Measurements from ENCODE around the gene RANGAP1.

Gene RANGAP1

DNA sequence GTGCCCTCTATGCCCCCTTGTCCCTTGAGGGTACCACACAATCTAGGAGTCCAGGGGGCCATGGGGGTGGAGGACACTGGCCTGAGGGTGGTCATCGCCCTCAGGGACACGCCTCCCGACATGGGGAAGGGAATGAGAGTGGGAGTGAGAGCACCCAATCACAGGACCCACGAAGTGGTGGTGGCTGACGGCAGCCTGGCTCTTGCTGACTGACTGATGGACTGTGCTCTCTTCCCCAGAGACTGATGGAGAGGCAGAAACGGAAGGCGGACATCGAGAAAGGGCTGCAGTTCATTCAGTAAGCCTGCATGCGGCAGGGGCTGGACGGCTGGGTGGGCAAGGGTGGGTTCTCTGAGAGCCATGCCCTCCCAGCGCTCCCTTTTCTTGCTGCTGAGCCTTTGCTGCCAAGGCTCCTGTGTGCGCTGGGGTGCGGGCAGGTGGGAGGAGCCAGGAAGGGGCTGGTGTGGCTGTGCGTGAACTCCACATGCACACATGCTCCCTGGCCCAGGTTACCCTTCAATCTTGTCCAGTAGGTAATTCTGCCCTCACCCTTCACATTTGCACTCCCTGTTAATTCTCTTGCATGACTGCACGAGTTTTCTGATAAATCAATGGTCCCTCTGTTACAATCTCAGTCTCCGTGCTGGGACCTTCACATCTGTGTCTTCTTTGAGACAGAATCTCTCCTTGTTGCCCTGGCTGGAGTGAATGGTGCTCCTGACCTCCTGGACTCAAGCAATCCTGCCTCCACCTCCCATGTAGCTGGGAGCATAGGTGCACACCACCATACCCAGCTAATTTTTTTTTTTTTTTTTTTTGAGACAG, 34.6 kb upstream of the RANGAP1 start:
- Histone ChIP-seq H3K36me3 (ENCODE audit: control insufficient read depth in 2 of 2, insufficient read depth in 2 of 2, low read length in 2 of 2) (peaks cover 15 to 24% of the 10 kb centered on the region in 2 donors), H3K27me3 (ENCODE audit: control insufficient read depth in 2 of 2, insufficient read depth in 2 of 2, low read length in 2 of 2) (no peaks in the 10 kb centered on the region), H3K9me3 (ENCODE audit: control insufficient read depth in 2 of 2, low read length in 2 of 2) (no peaks in the 10 kb centered on the region), H3K4me1 (ENCODE audit: control insufficient read depth in 2 of 2, insufficient read depth in 2 of 2, low read length in 2 of 2) (no peaks in the 10 kb centered on the region), H3K9ac (ENCODE audit: low read depth in 1 of 2, low read length in 2 of 2) (no peak overlapping the region), H3K27ac (ENCODE audit: low read depth in 2 of 2, low read length in 2 of 2) (no peak overlapping the region), H3K4me3 (ENCODE audit: low read length in 2 of 2) (no peak overlapping the region)

DNA sequence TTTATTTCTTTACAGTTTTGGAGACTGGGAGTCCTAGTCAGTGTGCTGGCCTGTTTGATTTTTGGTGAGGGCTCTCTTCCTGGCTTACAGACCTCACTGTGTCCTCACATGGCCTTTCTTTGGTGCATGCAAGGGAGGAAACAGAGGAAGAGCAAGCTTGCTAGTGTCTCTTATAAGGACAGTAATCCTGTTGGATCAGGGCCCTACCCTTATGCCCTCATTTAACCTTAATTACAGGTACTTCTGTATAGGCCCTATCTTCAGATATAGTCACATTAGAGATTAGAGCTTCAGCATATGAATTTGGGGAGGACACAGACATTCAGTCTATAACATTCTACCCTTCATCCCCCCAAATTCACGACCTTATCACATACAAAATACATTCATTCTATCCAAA, 29.6 kb upstream of the RANGAP1 start:
- Histone ChIP-seq H3K36me3 (ENCODE audit: control insufficient read depth in 2 of 2, insufficient read depth in 2 of 2, low read length in 2 of 2) (peaks cover 0 to 10% of the 10 kb centered on the region in 2 donors), H3K9ac (ENCODE audit: low read depth in 1 of 2, low read length in 2 of 2) (no peak overlapping the region), H3K4me1 (ENCODE audit: control insufficient read depth in 2 of 2, insufficient read depth in 2 of 2, low read length in 2 of 2) (no peaks in the 10 kb centered on the region), H3K4me3 (ENCODE audit: low read length in 2 of 2) (no peak overlapping the region), H3K27me3 (ENCODE audit: control insufficient read depth in 2 of 2, insufficient read depth in 2 of 2, low read length in 2 of 2) (no peaks in the 10 kb centered on the region), H3K9me3 (ENCODE audit: control insufficient read depth in 2 of 2, low read length in 2 of 2) (no peaks in the 10 kb centered on the region), H3K27ac (ENCODE audit: low read depth in 2 of 2, low read length in 2 of 2) (no peak overlapping the region)

DNA sequence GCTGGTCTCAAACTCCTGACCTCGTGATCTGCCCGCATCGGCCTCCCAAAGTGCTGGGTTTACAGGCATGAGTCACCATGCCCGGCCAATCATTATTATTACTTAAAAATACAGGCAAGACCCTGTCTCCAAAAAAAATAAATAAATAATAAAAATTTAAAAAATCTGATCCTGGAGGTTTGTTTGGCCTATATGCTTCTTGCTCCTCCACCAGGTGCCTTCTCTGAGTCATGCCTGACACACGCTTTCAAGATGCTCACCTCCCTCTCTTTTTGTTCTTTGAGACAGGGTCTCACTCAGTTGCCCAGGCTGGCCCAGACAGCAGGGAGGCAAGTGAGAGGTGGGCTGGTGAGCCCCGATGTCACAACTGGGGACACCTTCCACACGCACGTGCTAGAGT, 28.8 kb upstream of the RANGAP1 start:
- Histone ChIP-seq H3K4me3 (ENCODE audit: low read length in 2 of 2) (no peak overlapping the region), H3K27me3 (ENCODE audit: control insufficient read depth in 2 of 2, insufficient read depth in 2 of 2, low read length in 2 of 2) (no peaks in the 10 kb centered on the region), H3K9ac (ENCODE audit: low read depth in 1 of 2, low read length in 2 of 2) (no peak overlapping the region), H3K36me3 (ENCODE audit: control insufficient read depth in 2 of 2, insufficient read depth in 2 of 2, low read length in 2 of 2) (peaks cover 0 to 9% of the 10 kb centered on the region in 2 donors), H3K9me3 (ENCODE audit: control insufficient read depth in 2 of 2, low read length in 2 of 2) (no peaks in the 10 kb centered on the region), H3K27ac (ENCODE audit: low read depth in 2 of 2, low read length in 2 of 2) (no peak overlapping the region), H3K4me1 (ENCODE audit: control insufficient read depth in 2 of 2, insufficient read depth in 2 of 2, low read length in 2 of 2) (no peaks in the 10 kb centered on the region)

DNA sequence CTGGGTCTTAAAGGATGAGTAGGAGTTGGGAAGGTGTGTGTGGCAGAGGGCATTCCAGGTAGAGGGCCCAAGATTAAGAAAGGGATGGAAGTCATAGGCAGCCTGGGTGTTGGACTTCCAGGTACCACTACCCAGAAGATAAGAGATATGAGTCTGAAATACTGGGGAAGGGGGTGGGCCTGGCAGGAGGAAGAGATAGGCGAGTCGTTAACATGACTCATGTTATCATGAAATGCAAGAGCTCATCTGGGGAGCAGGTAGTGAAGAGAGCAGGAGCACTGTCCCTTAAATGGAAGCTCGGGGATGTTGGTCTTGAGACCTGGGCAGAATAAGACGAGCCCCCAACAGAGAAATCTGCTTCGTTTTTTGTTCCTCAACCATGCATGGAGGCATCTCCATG, 25.5 kb upstream of the RANGAP1 start:
- no peak overlapping the region for H3K27ac ChIP-seq (ENCODE audit: low read depth in 2 of 2, low read length in 2 of 2)
- H3K4me1 ChIP-seq (ENCODE audit: control insufficient read depth in 2 of 2, insufficient read depth in 2 of 2, low read length in 2 of 2): peaks cover 0 to 7% of the 10 kb centered on the region in 2 donors
- no peak overlapping the region for H3K4me3 ChIP-seq (ENCODE audit: low read length in 2 of 2)
- no peak overlapping the region for H3K9ac ChIP-seq (ENCODE audit: low read depth in 1 of 2, low read length in 2 of 2)
- peaks cover 0 to 15% of the 10 kb centered on the region in 2 donors for H3K36me3 ChIP-seq (ENCODE audit: control insufficient read depth in 2 of 2, insufficient read depth in 2 of 2, low read length in 2 of 2)
- no peaks in the 10 kb centered on the region for H3K9me3 ChIP-seq (ENCODE audit: control insufficient read depth in 2 of 2, low read length in 2 of 2)
- H3K27me3 ChIP-seq (ENCODE audit: control insufficient read depth in 2 of 2, insufficient read depth in 2 of 2, low read length in 2 of 2): no peaks in the 10 kb centered on the region

DNA sequence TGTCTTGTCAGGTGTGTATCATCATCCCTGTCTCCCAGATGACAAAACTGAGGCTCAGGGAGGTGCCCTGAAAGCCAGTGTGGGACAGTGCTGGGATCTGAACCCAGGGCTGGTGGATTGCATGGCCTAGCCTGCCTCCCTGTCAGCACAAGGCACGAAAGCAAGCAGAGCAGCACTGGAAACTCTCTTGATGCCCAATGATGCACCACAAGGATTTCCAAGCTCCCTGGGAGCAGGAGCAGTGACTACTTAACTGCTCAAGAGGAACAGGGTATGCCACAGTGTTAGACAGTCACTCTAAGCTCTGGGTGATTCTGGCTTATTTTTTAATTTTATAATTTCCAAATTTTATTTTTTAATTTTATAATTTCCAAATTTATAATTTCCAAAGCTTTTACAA, 24.3 kb upstream of the RANGAP1 start:
- Histone ChIP-seq H3K27ac (ENCODE audit: low read depth in 2 of 2, low read length in 2 of 2) (no peak overlapping the region), H3K9ac (ENCODE audit: low read depth in 1 of 2, low read length in 2 of 2) (no peak overlapping the region), H3K4me3 (ENCODE audit: low read length in 2 of 2) (no peak overlapping the region), H3K36me3 (ENCODE audit: control insufficient read depth in 2 of 2, insufficient read depth in 2 of 2, low read length in 2 of 2) (peaks cover 0 to 13% of the 10 kb centered on the region in 2 donors), H3K4me1 (ENCODE audit: control insufficient read depth in 2 of 2, insufficient read depth in 2 of 2, low read length in 2 of 2) (peaks cover 0 to 9% of the 10 kb centered on the region in 2 donors), H3K9me3 (ENCODE audit: control insufficient read depth in 2 of 2, low read length in 2 of 2) (no peaks in the 10 kb centered on the region), H3K27me3 (ENCODE audit: control insufficient read depth in 2 of 2, insufficient read depth in 2 of 2, low read length in 2 of 2) (no peaks in the 10 kb centered on the region)

DNA sequence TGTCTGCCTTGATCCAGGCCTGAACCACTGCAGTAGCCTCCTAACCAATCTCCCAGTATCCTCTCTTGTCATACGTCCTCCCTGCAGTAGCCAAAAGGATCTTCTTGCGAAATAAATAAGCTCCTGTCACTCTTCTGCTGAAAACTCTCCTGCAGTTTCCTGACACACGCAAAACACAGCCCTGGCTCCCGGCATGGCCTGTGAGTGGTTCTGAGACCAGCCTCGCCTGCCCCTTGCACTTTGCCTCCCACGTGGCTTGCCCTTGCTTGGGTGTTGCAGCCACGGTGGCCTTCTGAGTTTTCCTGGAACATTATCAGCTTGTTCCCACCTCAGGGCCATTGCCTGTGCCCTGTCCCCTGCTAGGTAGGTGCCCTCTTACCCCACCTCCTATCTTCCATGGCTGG, 22.6 kb upstream of the RANGAP1 start:
- no peak overlapping the region for H3K9ac ChIP-seq (ENCODE audit: low read depth in 1 of 2, low read length in 2 of 2)
- H3K9me3 ChIP-seq (ENCODE audit: control insufficient read depth in 2 of 2, low read length in 2 of 2): no peaks in the 10 kb centered on the region
- H3K36me3 ChIP-seq (ENCODE audit: control insufficient read depth in 2 of 2, insufficient read depth in 2 of 2, low read length in 2 of 2): peaks cover 0 to 9% of the 10 kb centered on the region in 2 donors
- H3K27ac ChIP-seq (ENCODE audit: low read depth in 2 of 2, low read length in 2 of 2): peak overlapping the region in 1 of 2 donors; percentile 28
- peaks cover 0 to 9% of the 10 kb centered on the region in 2 donors for H3K4me1 ChIP-seq (ENCODE audit: control insufficient read depth in 2 of 2, insufficient read depth in 2 of 2, low read length in 2 of 2)
- no peaks in the 10 kb centered on the region for H3K27me3 ChIP-seq (ENCODE audit: control insufficient read depth in 2 of 2, insufficient read depth in 2 of 2, low read length in 2 of 2)
- no peak overlapping the region for H3K4me3 ChIP-seq (ENCODE audit: low read length in 2 of 2)

DNA sequence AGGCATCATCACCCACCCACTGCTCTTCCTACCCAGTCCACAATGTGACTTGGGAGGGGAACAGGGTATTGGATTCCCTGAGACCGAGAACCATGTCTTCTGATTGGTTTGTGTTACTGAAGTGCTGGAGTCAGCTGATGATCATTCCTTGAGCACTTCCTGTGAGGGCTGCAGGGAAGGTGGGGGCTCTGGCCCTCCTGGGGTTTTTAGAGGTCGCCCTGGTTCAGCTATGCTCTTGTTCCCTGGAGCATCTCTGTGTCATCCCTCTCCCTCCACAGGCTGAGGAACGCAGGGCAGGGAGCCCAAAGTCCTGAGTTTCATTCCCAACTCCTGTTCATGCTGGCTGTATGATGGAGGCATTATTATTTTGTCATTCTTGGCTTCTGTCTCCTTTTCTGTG, 22.1 kb upstream of the RANGAP1 start:
- Histone ChIP-seq H3K4me3 (ENCODE audit: low read length in 2 of 2) (no peak overlapping the region), H3K27me3 (ENCODE audit: control insufficient read depth in 2 of 2, insufficient read depth in 2 of 2, low read length in 2 of 2) (no peaks in the 10 kb centered on the region), H3K27ac (ENCODE audit: low read depth in 2 of 2, low read length in 2 of 2) (peak overlapping the region in 1 of 2 donors; percentile 28), H3K9me3 (ENCODE audit: control insufficient read depth in 2 of 2, low read length in 2 of 2) (no peaks in the 10 kb centered on the region), H3K9ac (ENCODE audit: low read depth in 1 of 2, low read length in 2 of 2) (no peak overlapping the region), H3K4me1 (ENCODE audit: control insufficient read depth in 2 of 2, insufficient read depth in 2 of 2, low read length in 2 of 2) (peaks cover under 1 to 11% of the 10 kb centered on the region in 2 donors), H3K36me3 (ENCODE audit: control insufficient read depth in 2 of 2, insufficient read depth in 2 of 2, low read length in 2 of 2) (peaks cover 0 to 9% of the 10 kb centered on the region in 2 donors)

DNA sequence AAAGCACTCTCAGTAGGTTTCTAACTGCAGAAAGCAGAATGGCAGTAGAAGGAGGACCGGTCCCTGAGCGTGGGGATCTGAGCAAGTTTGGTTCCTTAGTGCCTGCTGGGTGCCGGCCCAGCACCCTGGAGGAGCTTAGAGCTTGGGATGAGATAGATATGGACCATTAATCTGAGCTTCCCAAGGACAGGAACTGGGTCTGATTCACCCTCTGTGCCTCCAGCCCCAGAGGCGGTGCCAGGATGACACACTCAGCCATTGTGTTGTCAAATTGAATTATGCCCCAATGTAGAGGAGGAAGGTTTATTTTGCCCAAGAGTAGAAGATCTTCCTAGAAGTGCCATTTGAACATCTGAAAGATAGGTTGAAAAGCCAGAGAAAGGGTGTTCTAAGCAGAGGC, 19.7 kb upstream of the RANGAP1 start:
- Histone ChIP-seq H3K27me3 (ENCODE audit: control insufficient read depth in 2 of 2, insufficient read depth in 2 of 2, low read length in 2 of 2) (no peaks in the 10 kb centered on the region), H3K36me3 (ENCODE audit: control insufficient read depth in 2 of 2, insufficient read depth in 2 of 2, low read length in 2 of 2) (peaks cover 0 to 9% of the 10 kb centered on the region in 2 donors), H3K9ac (ENCODE audit: low read depth in 1 of 2, low read length in 2 of 2) (no peak overlapping the region), H3K27ac (ENCODE audit: low read depth in 2 of 2, low read length in 2 of 2) (no peak overlapping the region), H3K9me3 (ENCODE audit: control insufficient read depth in 2 of 2, low read length in 2 of 2) (no peaks in the 10 kb centered on the region), H3K4me3 (ENCODE audit: low read length in 2 of 2) (no peak overlapping the region), H3K4me1 (ENCODE audit: control insufficient read depth in 2 of 2, insufficient read depth in 2 of 2, low read length in 2 of 2) (peaks cover 7 to 16% of the 10 kb centered on the region in 2 donors)

DNA sequence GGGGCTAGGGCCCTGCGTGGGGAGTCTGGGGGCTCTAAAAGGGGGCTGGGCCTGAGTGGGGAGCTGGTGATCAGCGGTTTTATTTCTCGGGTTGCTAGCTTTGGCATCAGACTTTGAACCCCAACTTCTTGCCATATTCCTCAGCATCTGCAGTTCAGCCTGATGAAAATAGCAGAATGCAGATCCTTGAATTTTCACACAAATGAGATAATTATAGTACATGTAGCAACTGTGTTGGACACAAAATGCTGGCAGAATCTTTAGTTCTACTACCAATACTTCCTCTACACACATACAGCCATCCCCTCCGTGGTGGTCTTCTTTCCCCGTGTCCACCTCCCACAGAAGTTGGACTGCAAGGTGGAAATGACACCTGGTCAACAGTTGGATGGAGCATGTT, 16.8 kb upstream of the RANGAP1 start:
- Histone ChIP-seq H3K9ac (ENCODE audit: low read depth in 1 of 2, low read length in 2 of 2) (peak overlapping the region; percentile 74 to 84), H3K27ac (ENCODE audit: low read depth in 2 of 2, low read length in 2 of 2) (peak overlapping the region; percentile 15 to 32), H3K36me3 (ENCODE audit: control insufficient read depth in 2 of 2, insufficient read depth in 2 of 2, low read length in 2 of 2) (peaks cover 0 to under 1% of the 10 kb centered on the region in 2 donors), H3K9me3 (ENCODE audit: control insufficient read depth in 2 of 2, low read length in 2 of 2) (no peaks in the 10 kb centered on the region), H3K4me3 (ENCODE audit: low read length in 2 of 2) (peak overlapping the region; percentile 65 to 75), H3K4me1 (ENCODE audit: control insufficient read depth in 2 of 2, insufficient read depth in 2 of 2, low read length in 2 of 2) (peaks cover 9 to 10% of the 10 kb centered on the region in 2 donors), H3K27me3 (ENCODE audit: control insufficient read depth in 2 of 2, insufficient read depth in 2 of 2, low read length in 2 of 2) (no peaks in the 10 kb centered on the region)

DNA sequence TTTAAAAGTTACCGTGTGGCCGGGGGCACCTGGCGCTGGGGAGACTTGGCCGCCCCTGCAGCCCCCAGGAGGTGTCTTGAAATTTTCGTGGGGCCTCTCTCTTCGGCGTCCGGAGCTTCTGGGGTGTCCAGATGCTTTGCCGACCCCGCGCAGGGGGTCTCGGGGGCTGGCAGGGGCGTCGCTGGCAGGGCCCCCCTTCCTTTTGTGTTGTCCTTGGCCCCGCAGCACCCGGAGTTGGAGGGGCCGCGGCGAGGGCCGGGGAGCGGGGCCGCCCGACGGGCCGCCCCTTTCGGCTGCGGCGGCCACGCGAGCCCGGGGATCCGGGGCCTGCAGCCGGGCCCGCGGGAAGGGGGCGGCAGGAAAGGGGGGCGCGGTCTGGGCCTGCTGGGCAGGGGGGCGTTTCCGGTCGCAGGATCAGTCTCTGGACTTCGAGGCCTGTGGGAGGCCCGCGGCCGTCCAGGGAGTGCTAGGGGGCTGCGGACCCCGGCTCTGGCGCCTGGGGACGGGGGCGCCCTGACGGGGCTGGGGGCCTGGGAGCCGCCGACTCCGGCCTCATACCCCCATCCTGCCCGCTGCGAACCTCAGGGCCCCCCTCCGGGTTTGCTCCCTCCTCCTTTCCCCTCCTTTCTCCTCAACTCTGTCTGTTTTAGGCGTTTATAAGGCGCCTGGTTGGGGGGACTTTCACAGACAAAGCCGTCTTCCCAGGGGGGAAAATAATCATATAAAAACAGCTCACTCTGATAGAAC, 16.2 kb upstream of the RANGAP1 start:
- peak overlapping the region; percentile 74 to 84 for H3K9ac ChIP-seq (ENCODE audit: low read depth in 1 of 2, low read length in 2 of 2)
- no peaks in the 10 kb centered on the region for H3K9me3 ChIP-seq (ENCODE audit: control insufficient read depth in 2 of 2, low read length in 2 of 2)
- peak overlapping the region; percentile 75 to 76 for H3K4me3 ChIP-seq (ENCODE audit: low read length in 2 of 2)
- H3K4me1 ChIP-seq (ENCODE audit: control insufficient read depth in 2 of 2, insufficient read depth in 2 of 2, low read length in 2 of 2): peaks cover 9 to 10% of the 10 kb centered on the region in 2 donors
- H3K36me3 ChIP-seq (ENCODE audit: control insufficient read depth in 2 of 2, insufficient read depth in 2 of 2, low read length in 2 of 2): no peaks in the 10 kb centered on the region
- peak overlapping the region; percentile 55 to 56 for H3K27ac ChIP-seq (ENCODE audit: low read depth in 2 of 2, low read length in 2 of 2)
- no peaks in the 10 kb centered on the region for H3K27me3 ChIP-seq (ENCODE audit: control insufficient read depth in 2 of 2, insufficient read depth in 2 of 2, low read length in 2 of 2)
